Neural cell (in vitro differentiated cells): ENCODE results near the gene MLLT11. TPM values are rescaled to one million over a fixed set of nuclear protein-coding genes. Genes with fewer than 3 reads are reported as not detected.

ENCODE experiments used
- H2AFZ ChIP-seq: fragments of 200-600, 300-800 bp; sonication (generic), shearing (Covaris generic); 2 replicates; pipeline ENCODE4 v1.6.0; 2014; ENCODE audit warnings: low read depth, mild to moderate bottlenecking, antibody characterized with exemption, low read length, moderate library complexity
- H3F3A ChIP-seq: fragments of 200-600 bp; shearing (Covaris generic); 2 replicates; pipeline ENCODE4 v1.6.1; 2016; ENCODE audit warnings: mild to moderate bottlenecking, moderate library complexity, mixed read lengths, antibody characterized with exemption, low read length; ENCODE audit not compliant: insufficient read depth, poor library complexity, severe bottlenecking
- H3K27ac ChIP-seq: fragments of 200-600, 300-800 bp; sonication (generic), shearing (Covaris generic); 2 replicates; pipeline ENCODE4 v1.5.1; 2014; ENCODE audit warnings: mild to moderate bottlenecking, low read length, moderate library complexity
- H3K27me3 ChIP-seq: fragments of 300-800, 200-600 bp; sonication (generic), shearing (Covaris generic); 2 replicates; pipeline ENCODE4 v1.6.0; 2014; ENCODE audit warnings: mild to moderate bottlenecking, low read depth, low read length, moderate library complexity; ENCODE audit not compliant: insufficient read depth
- H3K36me3 ChIP-seq: fragments of 300-800, 200-600 bp; sonication (generic), shearing (Covaris generic); 2 replicates; pipeline ENCODE4 v1.5.1; 2014; ENCODE audit warnings: mild to moderate bottlenecking, antibody characterized with exemption, low read length, moderate library complexity; ENCODE audit not compliant: insufficient read depth
- H3K4me2 ChIP-seq: fragments of 300-800, 200-600 bp; sonication (generic), shearing (Covaris generic); 2 replicates; pipeline ENCODE4 v1.6.0; 2014; ENCODE audit warnings: mild to moderate bottlenecking, low read length
- H3K4me3 ChIP-seq: fragments of 300-800, 200-600 bp; sonication (generic), shearing (Covaris generic); 2 replicates; pipeline ENCODE4 v1.5.1; 2014; ENCODE audit warnings: mild to moderate bottlenecking, low read length, moderate library complexity
- H3K79me2 ChIP-seq: fragments of 200-600 bp; shearing (Covaris generic); replicated peaks from 2 replicates; pipeline ENCODE4 v1.6.0; 2014; ENCODE audit warnings: mild to moderate bottlenecking, low read length, moderate library complexity; ENCODE audit not compliant: insufficient read depth
- H3K9ac ChIP-seq: fragments of 300-800, 200-600 bp; sonication (generic), shearing (Covaris generic); 2 replicates; pipeline ENCODE4 v1.6.1; 2016; ENCODE audit warnings: mild to moderate bottlenecking, low read length, mixed read lengths
- H3K9me2 ChIP-seq: fragments of 200-600 bp; shearing (Covaris generic); 2 replicates; pipeline ENCODE4 v1.6.1; 2016; ENCODE audit warnings: mild to moderate bottlenecking, low read length, mixed read lengths; ENCODE audit not compliant: insufficient read depth
- H3K9me3 ChIP-seq: fragments of 200-600, 300-800 bp; sonication (generic), shearing (Covaris generic); 2 replicates; pipeline ENCODE4 v1.6.1; 2016; ENCODE audit warnings: mild to moderate bottlenecking, mixed run types, low read length, moderate library complexity, mixed read lengths
- H4K20me1 ChIP-seq: fragments of 200-600 bp; shearing (Covaris generic); 2 replicates; pipeline ENCODE4 v1.6.1; 2016; ENCODE audit warnings: mild to moderate bottlenecking, mixed run types; ENCODE audit not compliant: insufficient read depth
- CTCF ChIP-seq: fragments of 450-650 bp; IDR thresholded peaks from 2 replicates; pipeline ENCODE4 v1.5.1; 2014; ENCODE audit warnings: antibody characterized with exemption, mild to moderate bottlenecking, moderate library complexity; ENCODE audit not compliant: poor library complexity, severe bottlenecking
- EP300 ChIP-seq: fragments of 450-650 bp; conservative IDR thresholded peaks from 2 replicates; pipeline ENCODE4 v1.6.1; 2014; ENCODE audit warnings: antibody characterized with exemption, mild to moderate bottlenecking, moderate library complexity; ENCODE audit not compliant: poor library complexity, severe bottlenecking
- EZH2 ChIP-seq: fragments of 200-600, 300-800 bp; shearing (Covaris generic), sonication (generic); IDR thresholded peaks from 2 replicates; pipeline ENCODE4 v1.6.1; 2014; ENCODE audit warnings: antibody characterized with exemption, low read length, borderline replicate concordance, mild to moderate bottlenecking; ENCODE audit not compliant: insufficient read depth, poor library complexity, severe bottlenecking
- MXI1 ChIP-seq: fragments of 450-650 bp; conservative IDR thresholded peaks from 2 replicates; pipeline ENCODE4 v1.6.1; 2014; ENCODE audit warnings: antibody characterized with exemption, mild to moderate bottlenecking; ENCODE audit not compliant: poor library complexity, severe bottlenecking
- POLR2AphosphoS5 ChIP-seq: IDR thresholded peaks from 2 replicates; pipeline ENCODE4 v1.6.1; 2012
- RAD21 ChIP-seq: fragments of 450-650 bp; conservative IDR thresholded peaks from 2 replicates; pipeline ENCODE4 v1.6.1; 2014; ENCODE audit warnings: antibody characterized with exemption, mild to moderate bottlenecking, moderate library complexity
- SMC3 ChIP-seq: fragments of 450-650 bp; conservative IDR thresholded peaks from 2 replicates; pipeline ENCODE4 v1.6.1; 2014; ENCODE audit warnings: antibody characterized with exemption, mild to moderate bottlenecking, moderate library complexity; ENCODE audit not compliant: poor library complexity
- TAF1 ChIP-seq: IDR thresholded peaks from 2 replicates; pipeline ENCODE4 v1.6.1; 2012; ENCODE audit warnings: low read depth
- polyA plus RNA-seq: library from polyadenylated mRNA; depleted of rRNA; stranded (reverse); fragments of >200 nt; gene quantifications from 2 replicates; pipeline ENCODE4 v1.2.3, GENCODE V29; 2014
- TF ChIP-seq, protein P1 (sequence below): IDR thresholded peaks from 2 replicates; pipeline ENCODE4 v1.6.1; 2012; ENCODE audit warnings: borderline replicate concordance

Gene MLLT11
- polyA plus RNA-seq, 1 donor from 2014 or later, result 142 TPM

DNA sequence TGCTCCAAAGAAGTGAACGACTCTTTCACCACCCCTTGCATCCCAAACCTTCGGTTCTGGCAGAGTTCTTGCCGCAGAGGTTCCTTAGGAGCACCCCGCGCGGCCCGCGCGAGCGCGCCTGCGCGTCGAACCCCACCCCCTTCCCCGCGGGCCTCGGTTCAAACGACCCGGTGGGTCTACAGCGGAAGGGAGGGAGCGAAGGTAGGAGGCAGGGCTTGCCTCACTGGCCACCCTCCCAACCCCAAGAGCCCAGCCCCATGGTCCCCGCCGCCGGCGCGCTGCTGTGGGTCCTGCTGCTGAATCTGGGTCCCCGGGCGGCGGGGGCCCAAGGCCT, 12.6 kb upstream of the MLLT11 start, which contains the start of gene C1orf56:
Gene C1orf56 (plus strand): TSS at position 161 of the 334 bp plus-strand sequence. CDS start 97 bp downstream, at position 258.
- TF ChIP-seq TAF1 (peak; percentile 76), EP300 (no peak), POLR2AphosphoS5 (peak; percentile 77), EZH2 (no peak)
- Histone ChIP-seq H4K20me1 (no peaks in the 10 kb centered on the region), H3K9me3 (no peaks in the 10 kb centered on the region), H3K9me2 (no peaks in the 10 kb centered on the region), H3K79me2 (no peaks in the 10 kb centered on the region), H3K36me3 (no peaks in the 10 kb centered on the region), H3K4me2 (peak within 1 kb of the TSS; percentile 76), H3K27me3 (no peaks in the 10 kb centered on the region), H2AFZ (peak within 1 kb of the TSS; percentile 81), H3K4me3 (peak within 1 kb of the TSS; percentile 90), H3K9ac (peak within 1 kb of the TSS; percentile 87), H3F3A (no peaks in the 10 kb centered on the region), H3K27ac (peak within 1 kb of the TSS; percentile 71)

DNA sequence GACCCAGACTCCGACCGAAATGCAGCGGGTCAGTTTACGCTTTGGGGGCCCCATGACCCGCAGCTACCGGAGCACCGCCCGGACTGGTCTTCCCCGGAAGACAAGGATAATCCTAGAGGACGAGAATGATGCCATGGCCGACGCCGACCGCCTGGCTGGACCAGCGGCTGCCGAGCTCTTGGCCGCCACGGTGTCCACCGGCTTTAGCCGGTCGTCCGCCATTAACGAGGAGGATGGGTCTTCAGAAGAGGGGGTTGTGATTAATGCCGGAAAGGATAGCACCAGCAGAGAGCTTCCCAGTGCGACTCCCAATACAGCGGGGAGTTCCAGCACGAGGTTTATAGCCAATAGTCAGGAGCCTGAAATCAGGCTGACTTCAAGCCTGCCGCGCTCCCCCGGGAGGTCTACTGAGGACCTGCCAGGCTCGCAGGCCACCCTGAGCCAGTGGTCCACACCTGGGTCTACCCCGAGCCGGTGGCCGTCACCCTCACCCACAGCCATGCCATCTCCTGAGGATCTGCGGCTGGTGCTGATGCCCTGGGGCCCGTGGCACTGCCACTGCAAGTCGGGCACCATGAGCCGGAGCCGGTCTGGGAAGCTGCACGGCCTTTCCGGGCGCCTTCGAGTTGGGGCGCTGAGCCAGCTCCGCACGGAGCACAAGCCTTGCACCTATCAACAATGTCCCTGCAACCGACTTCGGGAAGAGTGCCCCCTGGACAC, 12.1 kb upstream of the MLLT11 start:
- H3K4me2 ChIP-seq, result peak overlapping the region; percentile 76
- peak overlapping the region; percentile 87 for H3K9ac ChIP-seq
- no peaks in the 10 kb centered on the region for H3K9me2 ChIP-seq
- no peaks in the 10 kb centered on the region for H3K36me3 ChIP-seq
- TF ChIP-seq MXI1 (peak; percentile 62), SMC3 (peak; percentile 12), POLR2AphosphoS5 (no peak), EZH2 (no peak), RAD21 (peak; percentile 8), EP300 (no peak), TAF1 (peak; percentile 52), CTCF (peak; percentile 66)
- TF ChIP-seq, protein P1, sequence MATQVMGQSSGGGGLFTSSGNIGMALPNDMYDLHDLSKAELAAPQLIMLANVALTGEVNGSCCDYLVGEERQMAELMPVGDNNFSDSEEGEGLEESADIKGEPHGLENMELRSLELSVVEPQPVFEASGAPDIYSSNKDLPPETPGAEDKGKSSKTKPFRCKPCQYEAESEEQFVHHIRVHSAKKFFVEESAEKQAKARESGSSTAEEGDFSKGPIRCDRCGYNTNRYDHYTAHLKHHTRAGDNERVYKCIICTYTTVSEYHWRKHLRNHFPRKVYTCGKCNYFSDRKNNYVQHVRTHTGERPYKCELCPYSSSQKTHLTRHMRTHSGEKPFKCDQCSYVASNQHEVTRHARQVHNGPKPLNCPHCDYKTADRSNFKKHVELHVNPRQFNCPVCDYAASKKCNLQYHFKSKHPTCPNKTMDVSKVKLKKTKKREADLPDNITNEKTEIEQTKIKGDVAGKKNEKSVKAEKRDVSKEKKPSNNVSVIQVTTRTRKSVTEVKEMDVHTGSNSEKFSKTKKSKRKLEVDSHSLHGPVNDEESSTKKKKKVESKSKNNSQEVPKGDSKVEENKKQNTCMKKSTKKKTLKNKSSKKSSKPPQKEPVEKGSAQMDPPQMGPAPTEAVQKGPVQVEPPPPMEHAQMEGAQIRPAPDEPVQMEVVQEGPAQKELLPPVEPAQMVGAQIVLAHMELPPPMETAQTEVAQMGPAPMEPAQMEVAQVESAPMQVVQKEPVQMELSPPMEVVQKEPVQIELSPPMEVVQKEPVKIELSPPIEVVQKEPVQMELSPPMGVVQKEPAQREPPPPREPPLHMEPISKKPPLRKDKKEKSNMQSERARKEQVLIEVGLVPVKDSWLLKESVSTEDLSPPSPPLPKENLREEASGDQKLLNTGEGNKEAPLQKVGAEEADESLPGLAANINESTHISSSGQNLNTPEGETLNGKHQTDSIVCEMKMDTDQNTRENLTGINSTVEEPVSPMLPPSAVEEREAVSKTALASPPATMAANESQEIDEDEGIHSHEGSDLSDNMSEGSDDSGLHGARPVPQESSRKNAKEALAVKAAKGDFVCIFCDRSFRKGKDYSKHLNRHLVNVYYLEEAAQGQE, result no peak
- H3K79me2 ChIP-seq, result no peaks in the 10 kb centered on the region
- no peaks in the 10 kb centered on the region for H4K20me1 ChIP-seq
- H3K4me3 ChIP-seq, result peak overlapping the region; percentile 90
- no peaks in the 10 kb centered on the region for H3F3A ChIP-seq
- no peaks in the 10 kb centered on the region for H3K27me3 ChIP-seq
- H2AFZ ChIP-seq, result peak overlapping the region; percentile 81
- no peaks in the 10 kb centered on the region for H3K9me3 ChIP-seq
- H3K27ac ChIP-seq, result peak overlapping the region; percentile 71
